DOHH2 (cell line): ENCODE measurements around the gene CNBP.

ENCODE experiments used
- CTCF ChIP-seq: fragments of 200-600 bp; sonication (generic); IDR thresholded peaks from one replicate; pipeline ENCODE4 v1.5.1; 2014; ENCODE audit warnings: antibody characterized with exemption, mild to moderate bottlenecking, low read depth, low read length; ENCODE audit not compliant: poor library complexity, severe bottlenecking
- EZH2phosphoT487 ChIP-seq: fragments of 200-600 bp; sonication (generic); IDR thresholded peaks from 2 replicates; pipeline ENCODE4 v1.6.1; 2017; ENCODE audit warnings: borderline replicate concordance, mild to moderate bottlenecking, antibody characterized with exemption, low read length, moderate library complexity, mixed read lengths

- TF ChIP-seq CTCF, result no peak
- TF ChIP-seq EZH2phosphoT487, result no peak
These were observed 63.3 kb downstream of the CNBP start for GRCh38 chr3:129120254-129121004.
